KMS-11 (cell line): ENCODE measurements around the gene TCEA3.

Experiments used
- H2AFZ ChIP-seq: fragments of 200-600 bp; sonication (generic); 2 replicates; pipeline ENCODE4 v1.6.1; 2016; ENCODE audit warnings: antibody characterized with exemption, mixed run types, low read depth
- H3K27ac ChIP-seq: fragments of 200-600 bp; sonication (generic); 2 replicates; pipeline ENCODE4 v1.6.1; 2016; ENCODE audit warnings: mild to moderate bottlenecking, mixed run types
- H3K27me3 ChIP-seq: fragments of 200-600 bp; sonication (generic); 2 replicates; pipeline ENCODE4 v1.6.1; 2017; ENCODE audit warnings: mild to moderate bottlenecking, low read depth, mixed run types, moderate library complexity; ENCODE audit not compliant: insufficient read depth
- H3K36me3 ChIP-seq: fragments of 200-600 bp; sonication (generic); 2 replicates; pipeline ENCODE4 v1.6.1; 2017; ENCODE audit warnings: mild to moderate bottlenecking, mixed run types; ENCODE audit not compliant: insufficient read depth
- H3K4me1 ChIP-seq: fragments of 200-600 bp; sonication (generic); 2 replicates; pipeline ENCODE4 v1.6.1; 2016; ENCODE audit warnings: mild to moderate bottlenecking, low read depth, mixed run types; ENCODE audit not compliant: poor library complexity, severe bottlenecking
- H3K4me2 ChIP-seq: fragments of 200-600 bp; sonication (generic); 2 replicates; pipeline ENCODE4 v1.7.0; 2016; ENCODE audit warnings: mild to moderate bottlenecking, mixed run types
- H3K4me3 ChIP-seq: fragments of 200-600 bp; sonication (generic); IDR thresholded peaks from 2 replicates; pipeline ENCODE4 v1.6.1; 2017; ENCODE audit warnings: low read depth, low read length, mixed read lengths; ENCODE audit not compliant: insufficient read depth
- H3K79me2 ChIP-seq: fragments of 200-600 bp; sonication (generic); 2 replicates; pipeline ENCODE4 v1.6.1; 2016; ENCODE audit warnings: low read depth, mixed run types; ENCODE audit not compliant: insufficient read depth
- H3K9ac ChIP-seq: fragments of 200-600 bp; sonication (generic); 2 replicates; pipeline ENCODE4 v1.6.1; 2016; ENCODE audit warnings: mild to moderate bottlenecking, mixed run types
- H4K20me1 ChIP-seq: fragments of 200-600 bp; sonication (generic); 2 replicates; pipeline ENCODE4 v1.6.1; 2016; ENCODE audit warnings: mild to moderate bottlenecking, mixed run types; ENCODE audit not compliant: insufficient read depth
- TF ChIP-seq, protein P1 (sequence below): fragments of 200-600 bp; sonication (generic); conservative IDR thresholded peaks from 2 replicates; pipeline ENCODE4 v1.6.1; 2017; ENCODE audit warnings: low read depth, mild to moderate bottlenecking, antibody characterized with exemption, low read length, moderate library complexity, mixed read lengths

TCEA3 gene

DNA sequence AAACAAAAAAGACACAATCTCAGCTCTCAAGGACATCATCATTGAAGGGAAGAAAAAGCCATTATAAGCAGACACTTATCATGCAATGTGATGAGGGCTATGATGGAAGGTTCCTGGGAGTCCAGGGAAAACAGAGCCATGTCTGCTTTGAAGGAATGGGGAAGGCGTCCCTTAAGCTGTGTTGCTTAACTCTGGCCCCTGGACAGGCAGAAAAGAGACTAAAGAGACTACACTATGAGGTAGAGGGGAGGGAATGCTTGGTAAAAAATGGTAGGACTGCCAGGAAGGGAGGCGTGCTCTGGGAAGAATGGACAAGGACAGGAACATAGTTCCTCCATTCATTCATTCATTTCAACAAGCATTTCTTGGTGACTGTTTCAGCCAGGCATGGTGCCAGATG lies 38.2 kb upstream of the TCEA3 start:
- Histone ChIP-seq H4K20me1 (no peaks in the 10 kb centered on the region), H3K4me1 (no peaks in the 10 kb centered on the region), H3K79me2 (no peaks in the 10 kb centered on the region), H3K4me2 (no peak overlapping the region), H3K27me3 (no peaks in the 10 kb centered on the region), H3K4me3 (no peak overlapping the region), H3K9ac (no peak overlapping the region), H2AFZ (no peak overlapping the region), H3K36me3 (no peaks in the 10 kb centered on the region), H3K27ac (no peak overlapping the region)
- TF ChIP-seq, protein P1, sequence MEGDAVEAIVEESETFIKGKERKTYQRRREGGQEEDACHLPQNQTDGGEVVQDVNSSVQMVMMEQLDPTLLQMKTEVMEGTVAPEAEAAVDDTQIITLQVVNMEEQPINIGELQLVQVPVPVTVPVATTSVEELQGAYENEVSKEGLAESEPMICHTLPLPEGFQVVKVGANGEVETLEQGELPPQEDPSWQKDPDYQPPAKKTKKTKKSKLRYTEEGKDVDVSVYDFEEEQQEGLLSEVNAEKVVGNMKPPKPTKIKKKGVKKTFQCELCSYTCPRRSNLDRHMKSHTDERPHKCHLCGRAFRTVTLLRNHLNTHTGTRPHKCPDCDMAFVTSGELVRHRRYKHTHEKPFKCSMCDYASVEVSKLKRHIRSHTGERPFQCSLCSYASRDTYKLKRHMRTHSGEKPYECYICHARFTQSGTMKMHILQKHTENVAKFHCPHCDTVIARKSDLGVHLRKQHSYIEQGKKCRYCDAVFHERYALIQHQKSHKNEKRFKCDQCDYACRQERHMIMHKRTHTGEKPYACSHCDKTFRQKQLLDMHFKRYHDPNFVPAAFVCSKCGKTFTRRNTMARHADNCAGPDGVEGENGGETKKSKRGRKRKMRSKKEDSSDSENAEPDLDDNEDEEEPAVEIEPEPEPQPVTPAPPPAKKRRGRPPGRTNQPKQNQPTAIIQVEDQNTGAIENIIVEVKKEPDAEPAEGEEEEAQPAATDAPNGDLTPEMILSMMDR, result no peak

DNA sequence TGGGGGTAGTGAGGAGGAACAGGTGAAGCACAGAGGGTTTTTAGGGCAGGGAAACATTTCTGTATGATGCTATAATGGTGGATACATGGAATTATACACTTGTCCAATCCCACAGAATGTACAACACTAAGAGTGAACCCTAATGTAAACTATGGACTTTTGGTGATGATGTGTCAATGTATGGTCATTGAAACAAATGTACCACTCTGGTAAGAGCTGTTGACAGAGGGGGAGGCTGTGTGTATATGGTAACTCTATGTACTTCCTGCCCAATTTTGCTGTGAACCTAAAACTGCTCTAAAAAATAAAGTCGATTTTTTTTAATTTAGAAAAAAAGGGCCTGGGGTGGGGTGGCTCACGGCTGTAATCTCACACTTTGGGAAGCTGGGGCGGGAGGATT lies 36.5 kb upstream of the TCEA3 start:
- no peak overlapping the region for H3K4me2 ChIP-seq
- no peaks in the 10 kb centered on the region for H4K20me1 ChIP-seq

DNA sequence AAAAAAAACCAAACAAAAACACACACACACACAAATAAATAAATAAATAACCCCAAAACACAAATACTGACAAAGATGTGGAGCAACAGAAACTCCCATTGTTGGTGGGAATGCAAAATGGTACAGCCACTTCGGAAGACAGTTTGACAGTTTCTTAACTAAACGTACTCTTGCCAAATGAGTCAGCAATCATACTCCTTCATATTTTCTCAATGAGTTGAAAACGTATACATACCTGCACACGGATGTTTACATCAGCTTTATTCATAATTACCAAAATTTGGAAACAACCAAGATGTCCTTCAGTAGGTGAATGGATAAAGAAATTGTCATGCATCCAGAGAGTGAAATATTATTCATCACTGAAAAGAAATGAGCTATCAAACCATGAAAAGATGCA lies 36.0 kb upstream of the TCEA3 start:
- Histone ChIP-seq H3K4me2 (no peak overlapping the region), H3K4me1 (no peaks in the 10 kb centered on the region), H3K79me2 (no peaks in the 10 kb centered on the region), H4K20me1 (no peaks in the 10 kb centered on the region), H3K27ac (no peak overlapping the region), H2AFZ (no peak overlapping the region), H3K9ac (no peak overlapping the region), H3K36me3 (no peaks in the 10 kb centered on the region), H3K4me3 (no peak overlapping the region), H3K27me3 (no peaks in the 10 kb centered on the region)
- TF ChIP-seq, protein P1, result no peak

More for the DNA sequence above, 36.5 kb upstream of the TCEA3 start:
- no peak overlapping the region for H3K4me3 ChIP-seq
- no peaks in the 10 kb centered on the region for H3K79me2 ChIP-seq
- H2AFZ ChIP-seq, result no peak overlapping the region
- no peaks in the 10 kb centered on the region for H3K36me3 ChIP-seq
- H3K27ac ChIP-seq, result no peak overlapping the region
- H3K27me3 ChIP-seq, result no peaks in the 10 kb centered on the region
- no peak overlapping the region for H3K9ac ChIP-seq
- TF ChIP-seq, protein P1, result no peak
- no peaks in the 10 kb centered on the region for H3K4me1 ChIP-seq

- H3K9ac ChIP-seq, result no peak overlapping the region
- TF ChIP-seq, protein P1, result no peak
Observed at GRCh38 chr1:23459338-23459757, 34.8 kb upstream of the TCEA3 start.

DNA sequence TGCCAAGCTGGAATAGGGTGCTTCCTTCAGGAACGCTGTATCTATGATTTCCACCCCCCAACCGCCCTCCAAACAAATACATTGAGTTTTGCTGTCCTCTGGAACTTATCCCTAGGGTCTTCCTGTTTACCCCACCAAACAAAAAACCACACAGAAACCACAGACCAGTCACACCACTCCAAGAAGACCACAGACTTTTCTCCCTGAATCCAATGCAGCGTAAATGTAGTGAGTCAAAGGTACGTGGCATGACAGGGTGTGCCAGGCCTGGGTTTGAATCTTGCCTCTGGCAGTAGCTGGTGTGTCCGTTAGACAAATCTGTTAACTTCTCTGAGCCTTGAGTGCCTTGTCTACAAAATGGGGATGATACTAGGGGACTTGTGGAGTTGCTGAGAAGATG lies 31.7 kb upstream of the TCEA3 start:
- no peak overlapping the region for H2AFZ ChIP-seq
- H4K20me1 ChIP-seq, result no peaks in the 10 kb centered on the region
- TF ChIP-seq, protein P1, result no peak
- H3K79me2 ChIP-seq, result no peaks in the 10 kb centered on the region
- H3K4me1 ChIP-seq, result peaks cover 14% of the 10 kb centered on the region
- H3K4me3 ChIP-seq, result no peak overlapping the region
- no peak overlapping the region for H3K4me2 ChIP-seq
- no peak overlapping the region for H3K9ac ChIP-seq
- H3K36me3 ChIP-seq, result no peaks in the 10 kb centered on the region
- no peaks in the 10 kb centered on the region for H3K27me3 ChIP-seq
- no peak overlapping the region for H3K27ac ChIP-seq

More at GRCh38 chr1:23459338-23459757, 34.8 kb upstream of the TCEA3 start:
- no peaks in the 10 kb centered on the region for H3K27me3 ChIP-seq
- H3K79me2 ChIP-seq, result no peaks in the 10 kb centered on the region
- H3K4me3 ChIP-seq, result no peak overlapping the region
- no peak overlapping the region for H2AFZ ChIP-seq
- H3K4me1 ChIP-seq, result no peaks in the 10 kb centered on the region
- H3K36me3 ChIP-seq, result no peaks in the 10 kb centered on the region
- no peak overlapping the region for H3K4me2 ChIP-seq
- no peak overlapping the region for H3K27ac ChIP-seq
- no peaks in the 10 kb centered on the region for H4K20me1 ChIP-seq
